SK-N-SH treated with all-trans-retinoic acid at 6 μM for 48 hours (cell line): ENCODE results near the gene CDK5RAP3.

Source experiments
- ATAC-seq: fragments of 200-7000 bp; cut with Tn5 transposase; 3 replicates; pipeline ENCODE4 v1.9.1; 2020; ENCODE audit warnings: mild to moderate bottlenecking, moderate library complexity
- ARNTL ChIP-seq: fragments of 450-650 bp; formaldehyde crosslinking; IDR thresholded peaks from 2 replicates; pipeline ENCODE4 v1.5.0; 2020; ENCODE audit warnings: low read depth, mild to moderate bottlenecking, moderate library complexity, borderline replicate concordance
- BACH2 ChIP-seq: fragments of 250-450 bp; sonication (Bioruptor Pico); IDR thresholded peaks from 2 replicates; pipeline ENCODE4 v1.9.0; 2021; ENCODE audit warnings: mild to moderate bottlenecking, borderline replicate concordance
- CREB5 ChIP-seq: fragments of 250-450 bp; sonication (Bioruptor Pico); IDR thresholded peaks from 2 replicates; pipeline ENCODE4 v1.5.1; 2020; ENCODE audit warnings: low read depth, mild to moderate bottlenecking, moderate library complexity
- CSRNP3 ChIP-seq: fragments of 250-450 bp; sonication (Bioruptor Pico); IDR thresholded peaks from 2 replicates; pipeline ENCODE4 v1.5.1; 2021; ENCODE audit warnings: mild to moderate bottlenecking, moderate library complexity
- GLIS3 ChIP-seq: fragments of 250-450 bp; sonication (Bioruptor Pico); IDR thresholded peaks from 2 replicates; pipeline ENCODE4 v1.5.0; 2020; ENCODE audit warnings: mild to moderate bottlenecking, moderate library complexity
- ISL1 ChIP-seq: fragments of 250-450 bp; sonication (Bioruptor Pico); IDR thresholded peaks from 2 replicates; pipeline ENCODE4 v2.1.2; 2022; ENCODE audit warnings: mild to moderate bottlenecking, moderate library complexity
- PATZ1 ChIP-seq: fragments of 250-450 bp; sonication (Bioruptor Pico); IDR thresholded peaks from 2 replicates; pipeline ENCODE4 v1.8.0; 2020; ENCODE audit warnings: mild to moderate bottlenecking, moderate library complexity, borderline replicate concordance
- POU6F1 ChIP-seq: fragments of 250-450 bp; sonication (Bioruptor Pico); IDR thresholded peaks from 2 replicates; pipeline ENCODE4 v1.8.0; 2021; ENCODE audit warnings: low read depth, mild to moderate bottlenecking, moderate library complexity, borderline replicate concordance
- PPARA ChIP-seq: fragments of 250-450 bp; sonication (Bioruptor Pico); IDR thresholded peaks from 2 replicates; pipeline ENCODE4 v1.5.0; 2020; ENCODE audit warnings: mild to moderate bottlenecking, borderline replicate concordance
- RARB ChIP-seq: fragments of 250-450 bp; sonication (Bioruptor Pico); IDR thresholded peaks from 2 replicates; pipeline ENCODE4 v1.8.0; 2021; ENCODE audit warnings: mild to moderate bottlenecking, moderate library complexity
- TCF4 ChIP-seq: fragments of 250-450 bp; sonication (Bioruptor Pico); IDR thresholded peaks from 2 replicates; pipeline ENCODE4 v1.8.0; 2021; ENCODE audit warnings: mild to moderate bottlenecking, moderate library complexity, borderline replicate concordance
- ZFP3 ChIP-seq: fragments of 250-450 bp; sonication (Bioruptor Pico); IDR thresholded peaks from 2 replicates; pipeline ENCODE4 v1.5.0; 2020; ENCODE audit warnings: mild to moderate bottlenecking, moderate library complexity
- ZFP30 ChIP-seq: fragments of 450-650 bp; formaldehyde crosslinking; IDR thresholded peaks from 2 replicates; pipeline ENCODE4 v1.5.0; 2022; ENCODE audit warnings: mild to moderate bottlenecking, moderate library complexity
- ZNF565 ChIP-seq: fragments of 450-650 bp; formaldehyde crosslinking; conservative IDR thresholded peaks from 2 replicates; pipeline ENCODE4 v1.5.0; 2020; ENCODE audit warnings: low read depth, mild to moderate bottlenecking, moderate library complexity
- ZNF70 ChIP-seq: fragments of 450-650 bp; formaldehyde crosslinking; IDR thresholded peaks from 2 replicates; pipeline ENCODE4 v1.5.0; 2020; ENCODE audit warnings: mild to moderate bottlenecking, moderate library complexity
- ZNF8 ChIP-seq: fragments of 450-650 bp; formaldehyde crosslinking; IDR thresholded peaks from 2 replicates; pipeline ENCODE4 v1.5.0; 2020; ENCODE audit warnings: mild to moderate bottlenecking, moderate library complexity

Gene CDK5RAP3

GRCh38 chr17:47952171-47953021, 18.5 kb upstream of the CDK5RAP3 start (continued):
- no peak for TF ChIP-seq PPARA (CRISPR knock-in tag)
- no peak for TF ChIP-seq ZFP3 (CRISPR knock-in tag)
- no peak for TF ChIP-seq ZNF70
- TF ChIP-seq CREB5 (CRISPR knock-in tag) = no peak

- TF ChIP-seq ISL1 (CRISPR knock-in tag) (0 out of 2 replicates have a peak, but pooled peaks have one; percentile 21), PPARA (CRISPR knock-in tag) (no peak), ARNTL (no peak)
- ATAC-seq = no peak
Observed at GRCh38 chr17:47953909-47954308, 17.0 kb upstream of the CDK5RAP3 start.

- ATAC-seq = no peak
- no peak for TF ChIP-seq ZNF565 (CRISPR knock-in tag)
Observed at GRCh38 chr17:47955497-47956461, 15.1 kb upstream of the CDK5RAP3 start.

- ATAC-seq = no peak
- TF ChIP-seq CREB5 (CRISPR knock-in tag) = no peak
- TF ChIP-seq ZFP30 = no peak
- no peak for TF ChIP-seq ISL1 (CRISPR knock-in tag)
- no peak for TF ChIP-seq ZFP3 (CRISPR knock-in tag)
- TF ChIP-seq CSRNP3 (CRISPR knock-in tag) = no peak
Observed at GRCh38 chr17:47956791-47957590, 13.9 kb upstream of the CDK5RAP3 start.

GRCh38 chr17:47957591-47958490, 13.1 kb upstream of the CDK5RAP3 start, which contains the start of gene PRR15L:
TSS of gene PRR15L (minus strand) at chr17:47957883. CDS start at chr17:47953234, 4,649 bp downstream.
- TF ChIP-seq RARB (CRISPR knock-in tag) (no peak), TCF4 (CRISPR knock-in tag) (no peak), GLIS3 (CRISPR knock-in tag) (no peak), PPARA (CRISPR knock-in tag) (no peak), POU6F1 (CRISPR knock-in tag) (no peak), BACH2 (CRISPR knock-in tag) (no peak), ARNTL (no peak), ZFP30 (no peak), CSRNP3 (CRISPR knock-in tag) (no peak), ISL1 (CRISPR knock-in tag) (no peak), ZNF8 (CRISPR knock-in tag) (no peak), PATZ1 (CRISPR knock-in tag) (no peak), ZFP3 (CRISPR knock-in tag) (no peak)
- no peak for ATAC-seq
